Measurements from ENCODE around the gene TMEM100. TPM values are rescaled to one million over a fixed set of nuclear protein-coding genes. Genes with fewer than 3 reads are reported as not detected.

The TMEM100 gene
- total RNA-seq, 2 experiments from 2014 or later, result not detected

- no peak overlapping the region for H3K27ac Mint-ChIP-seq
- ChIA-PET POLR2A (no interaction called here), CTCF (interaction anchor here (1.0 kb wide), 1 partner anchor 34 kb away, joined by 3 read pairs; no protein-coding TSS in a partner anchor)
- no peaks in the 10 kb centered on the region for H3K9me3 Mint-ChIP-seq
- DNase-seq (no peak), ATAC-seq (no peak)
- no peaks in the 10 kb centered on the region for H3K36me3 Mint-ChIP-seq (ENCODE audit: low read depth)
- H3K27me3 Mint-ChIP-seq, result peaks cover 28% of the 10 kb centered on the region
- no peaks in the 10 kb centered on the region for H3K4me1 Mint-ChIP-seq (ENCODE audit: low read depth)
- intact Hi-C loops (cut with micrococcal nuclease), result no loop called here
- no peak for TF ChIP-seq CTCF (IDR thresholded peaks at IDR 0.05)
- H3K4me3 Mint-ChIP-seq, result no peak overlapping the region
Observed at GRCh38 chr17:55683550-55684315, 38.9 kb downstream of the TMEM100 start.

GRCh38 chr17:55681342-55681700 is 41.3 kb downstream of the TMEM100 start:
- Mint-ChIP-seq H3K27me3 (peaks cover 32% of the 10 kb centered on the region), H3K4me3 (no peak overlapping the region), H3K36me3 (ENCODE audit: low read depth) (no peaks in the 10 kb centered on the region), H3K9me3 (no peaks in the 10 kb centered on the region), H3K4me1 (ENCODE audit: low read depth) (no peaks in the 10 kb centered on the region), H3K27ac (no peak overlapping the region)
- no peak for TF ChIP-seq CTCF (IDR thresholded peaks at IDR 0.05)
- POLR2A ChIA-PET, result no interaction called here
- ATAC-seq (no peak), DNase-seq (no peak)
- CTCF ChIA-PET, result no interaction called here
- intact Hi-C loops (cut with micrococcal nuclease), result no loop called here

- intact Hi-C loops (cut with micrococcal nuclease), result no loop called here
- TF ChIP-seq CTCF (IDR thresholded peaks at IDR 0.05), result no peak
- no peak for ATAC-seq
- H3K27ac Mint-ChIP-seq, result no peak overlapping the region
- H3K9me3 Mint-ChIP-seq, result no peaks in the 10 kb centered on the region
- H3K36me3 Mint-ChIP-seq (ENCODE audit: low read depth), result no peaks in the 10 kb centered on the region
- no peak overlapping the region for H3K4me3 Mint-ChIP-seq
- CTCF ChIA-PET, result no interaction called here
- POLR2A ChIA-PET, result no interaction called here
- H3K27me3 Mint-ChIP-seq, result peaks cover 31% of the 10 kb centered on the region
- no peaks in the 10 kb centered on the region for H3K4me1 Mint-ChIP-seq (ENCODE audit: low read depth)
- no peak for DNase-seq
Observed at GRCh38 chr17:55680686-55681341, 41.9 kb downstream of the TMEM100 start.

GRCh38 chr17:55677446-55677845 is 45.2 kb downstream of the TMEM100 start:
- Mint-ChIP-seq H3K36me3 (ENCODE audit: low read depth) (no peaks in the 10 kb centered on the region), H3K4me3 (no peak overlapping the region), H3K9me3 (peaks cover 4% of the 10 kb centered on the region), H3K27ac (no peak overlapping the region), H3K27me3 (peaks cover 33% of the 10 kb centered on the region), H3K4me1 (ENCODE audit: low read depth) (peaks cover 4% of the 10 kb centered on the region)
- intact Hi-C loops (cut with micrococcal nuclease), result no loop called here
- ChIA-PET POLR2A (no interaction called here), CTCF (no interaction called here)
- TF ChIP-seq CTCF (IDR thresholded peaks at IDR 0.05), result no peak
- DNase-seq (no peak), ATAC-seq (no peak)

GRCh38 chr17:55676274-55676673 is 46.4 kb downstream of the TMEM100 start:
- ChIA-PET CTCF (no interaction called here), POLR2A (no interaction called here)
- peaks cover 4% of the 10 kb centered on the region for H3K4me1 Mint-ChIP-seq (ENCODE audit: low read depth)
- H3K4me3 Mint-ChIP-seq, result no peak overlapping the region
- intact Hi-C loops (cut with micrococcal nuclease), result no loop called here
- peaks cover 36% of the 10 kb centered on the region for H3K27me3 Mint-ChIP-seq
- TF ChIP-seq CTCF (IDR thresholded peaks at IDR 0.05), result no peak
- H3K9me3 Mint-ChIP-seq, result peaks cover 4% of the 10 kb centered on the region
- no peaks in the 10 kb centered on the region for H3K36me3 Mint-ChIP-seq (ENCODE audit: low read depth)
- DNase-seq (no peak), ATAC-seq (no peak)
- no peak overlapping the region for H3K27ac Mint-ChIP-seq

Measured in activated CD8-positive, alpha-beta T cell treated with anti-CD3 and anti-CD28 coated beads for 36 hours (primary cell).